ENCODE measurements around the gene PYGL. TPM values are rescaled to one million over a fixed set of nuclear protein-coding genes. Genes with fewer than 3 reads are reported as not detected.
"Not testable (repeated sequence)": the region's sequence is repeated elsewhere in the genome, so short reads cannot be mapped to it uniquely, and the experiment has no call there.

The PYGL gene
- total RNA-seq, 1 experiment from 2014 or later: 32.5 TPM

DNA sequence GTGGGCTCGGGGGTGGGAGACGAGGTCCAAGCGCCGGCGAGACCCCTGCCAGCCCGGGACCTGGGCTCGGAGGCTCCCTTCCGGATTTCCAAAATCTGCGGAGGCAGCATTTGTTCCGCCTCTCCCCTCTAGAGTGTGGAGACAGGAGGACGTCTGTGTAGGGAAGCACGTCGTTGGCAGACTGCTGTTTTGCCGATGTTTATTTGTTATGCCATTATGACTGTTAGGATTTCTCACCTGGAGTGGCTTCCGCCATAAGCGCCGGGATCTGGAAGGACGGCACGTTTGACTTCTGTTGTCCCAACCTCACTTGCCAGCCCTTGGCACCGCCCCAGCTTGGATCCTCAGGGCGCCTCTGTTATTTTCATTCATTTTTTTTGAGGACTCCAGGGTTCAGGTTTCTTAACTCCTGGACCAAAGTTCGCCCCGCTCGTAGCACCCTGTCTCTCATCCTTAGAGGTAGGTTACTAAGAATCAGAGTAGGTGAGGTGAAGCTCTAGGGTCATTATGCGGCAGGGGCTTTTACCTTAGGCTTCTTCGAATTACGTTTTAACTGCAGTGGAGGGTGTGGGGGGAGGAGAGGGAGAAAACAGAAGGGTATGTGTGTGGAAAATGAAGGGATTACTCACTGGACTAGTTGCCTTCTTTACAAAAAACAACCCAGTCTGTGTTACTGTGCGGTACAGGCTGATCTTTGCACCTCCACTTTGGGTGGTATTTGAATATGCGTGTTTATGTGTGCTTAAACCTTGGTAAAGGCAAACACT, 547 bp upstream of the PYGL start:
- Histone ChIP-seq H3K36me3 (no peaks in the 10 kb centered on the region), H3K4me3 (peak overlapping the region; percentile 67), H3K4me1 (replicated peaks) (peaks cover 11% of the 10 kb centered on the region), H3K9me3 (replicated peaks) (no peaks in the 10 kb centered on the region), H3K27me3 (replicated peaks) (no peaks in the 10 kb centered on the region), H3K27ac (peak overlapping the region; percentile 48)
- peak; percentile 49 to 65 for DNase-seq (ENCODE audit: low read depth in 1 of 2, low spot score in 2 of 2)

DNA sequence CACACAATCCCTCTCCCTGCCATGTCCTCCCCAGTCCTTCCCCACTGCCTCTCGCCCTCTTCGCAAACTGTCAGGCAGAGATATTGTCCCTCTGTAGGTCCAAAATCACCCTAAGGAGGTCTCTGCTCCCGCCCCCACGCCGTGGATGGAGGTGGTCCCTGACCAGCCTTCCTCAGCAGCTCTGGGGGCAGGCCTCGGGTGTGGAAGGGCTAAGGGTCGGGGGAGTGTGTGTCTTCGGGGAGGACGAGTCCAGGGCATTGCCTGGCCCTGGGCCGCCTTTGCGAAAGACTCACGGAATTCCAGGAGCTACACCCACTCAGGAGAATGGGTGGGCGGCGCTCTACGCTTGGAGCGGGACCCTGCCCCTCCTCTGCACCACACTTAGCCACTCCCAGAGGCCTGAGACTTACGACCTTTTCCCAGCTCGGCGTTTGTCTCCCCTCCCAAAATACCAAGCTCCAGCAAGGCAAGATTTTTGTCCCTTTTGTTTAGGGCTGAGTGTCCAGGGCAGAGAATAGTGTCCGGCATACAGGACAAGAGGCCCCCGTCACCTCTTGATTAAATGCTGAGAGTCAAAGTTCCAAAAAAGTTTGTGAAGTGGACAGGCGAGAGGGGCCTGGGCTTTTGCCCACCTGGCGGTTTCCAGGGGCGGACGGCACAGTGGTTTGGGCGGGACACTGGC, 881 bp downstream of the PYGL start:
- Histone ChIP-seq H3K9me3 (replicated peaks) (no peaks in the 10 kb centered on the region), H3K27ac (no peak overlapping the region), H3K4me3 (peak overlapping the region; percentile 67), H3K27me3 (replicated peaks) (no peaks in the 10 kb centered on the region), H3K4me1 (replicated peaks) (peaks cover 11% of the 10 kb centered on the region), H3K36me3 (no peaks in the 10 kb centered on the region)
- DNase-seq (ENCODE audit: low read depth in 1 of 2, low spot score in 2 of 2): no peak

DNA sequence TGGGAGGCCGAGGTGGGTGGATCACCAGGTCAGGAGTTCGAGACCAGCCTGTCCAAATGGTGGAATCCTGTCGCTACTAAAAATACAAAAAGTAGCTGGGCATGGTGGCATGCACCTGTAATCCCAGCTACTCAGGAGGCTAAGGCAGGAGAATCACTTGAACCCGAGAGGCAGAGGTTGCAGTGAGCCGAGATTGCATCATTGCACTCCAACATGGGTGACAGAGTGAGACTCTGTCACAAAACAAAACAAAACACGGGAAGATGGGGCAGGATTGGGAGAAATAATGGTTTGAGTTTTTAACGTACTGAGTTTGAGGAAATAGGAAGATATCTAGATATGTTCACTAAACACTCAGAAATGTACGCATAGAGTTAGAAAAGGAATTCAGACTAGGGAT, 2.6 kb downstream of the PYGL start:
- not testable (repeated sequence) for H3K27ac ChIP-seq; H3K4me3 ChIP-seq; H3K36me3 ChIP-seq; DNase-seq (ENCODE audit: low read depth in 1 of 2, low spot score in 2 of 2); H3K9me3 ChIP-seq (replicated peaks); H3K27me3 ChIP-seq (replicated peaks)
- peaks cover 11% of the 10 kb centered on the region for H3K4me1 ChIP-seq (replicated peaks)

DNA sequence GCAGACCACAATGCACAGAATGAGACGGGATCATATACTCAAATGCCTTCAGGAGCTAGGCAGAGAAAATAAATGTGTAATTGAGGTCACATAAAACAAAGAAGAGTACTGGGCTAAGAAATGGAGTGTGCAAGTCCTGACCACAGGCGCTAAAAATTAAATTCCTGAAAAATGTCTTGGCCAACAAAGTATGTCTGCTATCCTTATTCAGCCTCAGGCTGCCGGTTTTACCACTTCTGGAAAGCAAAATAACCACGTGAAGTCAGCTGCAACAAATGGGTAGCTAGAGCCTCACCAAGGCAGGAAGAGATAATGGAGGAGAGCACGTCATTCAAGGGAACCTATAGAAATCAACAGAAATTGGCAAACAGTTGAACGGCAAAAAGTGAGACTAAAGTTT, 3.1 kb downstream of the PYGL start:
- Histone ChIP-seq H3K4me1 (replicated peaks) (peaks cover 11% of the 10 kb centered on the region), H3K27ac (no peak overlapping the region), H3K4me3 (no peak overlapping the region), H3K27me3 (replicated peaks) (no peaks in the 10 kb centered on the region), H3K9me3 (replicated peaks) (no peaks in the 10 kb centered on the region), H3K36me3 (no peaks in the 10 kb centered on the region)
- no peak for DNase-seq (ENCODE audit: low read depth in 1 of 2, low spot score in 2 of 2)

DNA sequence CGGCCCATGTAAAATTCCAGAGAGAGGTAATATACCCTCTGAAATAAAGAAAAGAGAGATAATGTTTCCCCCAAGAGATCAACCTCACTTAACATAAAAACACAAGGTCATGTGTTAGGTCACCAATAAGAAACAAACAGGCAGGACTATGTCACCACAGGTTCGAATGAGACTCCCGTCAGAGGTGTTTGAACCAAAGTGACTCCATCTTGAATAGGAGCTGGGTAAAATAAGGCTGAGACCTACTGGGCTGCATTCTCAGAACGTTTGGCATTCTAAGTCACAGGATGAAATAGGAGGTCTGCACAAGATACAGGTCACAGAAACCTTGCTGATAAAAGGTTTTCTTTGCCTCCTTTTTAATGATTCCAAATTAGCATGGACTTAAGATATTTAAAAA, 6.5 kb downstream of the PYGL start:
- H3K4me1 ChIP-seq (replicated peaks): no peaks in the 10 kb centered on the region
- H3K27ac ChIP-seq: no peak overlapping the region
- H3K36me3 ChIP-seq: peaks cover 6% of the 10 kb centered on the region
- no peaks in the 10 kb centered on the region for H3K9me3 ChIP-seq (replicated peaks)
- DNase-seq (ENCODE audit: low read depth in 1 of 2, low spot score in 2 of 2): no peak
- H3K27me3 ChIP-seq (replicated peaks): no peaks in the 10 kb centered on the region
- H3K4me3 ChIP-seq: no peak overlapping the region

DNA sequence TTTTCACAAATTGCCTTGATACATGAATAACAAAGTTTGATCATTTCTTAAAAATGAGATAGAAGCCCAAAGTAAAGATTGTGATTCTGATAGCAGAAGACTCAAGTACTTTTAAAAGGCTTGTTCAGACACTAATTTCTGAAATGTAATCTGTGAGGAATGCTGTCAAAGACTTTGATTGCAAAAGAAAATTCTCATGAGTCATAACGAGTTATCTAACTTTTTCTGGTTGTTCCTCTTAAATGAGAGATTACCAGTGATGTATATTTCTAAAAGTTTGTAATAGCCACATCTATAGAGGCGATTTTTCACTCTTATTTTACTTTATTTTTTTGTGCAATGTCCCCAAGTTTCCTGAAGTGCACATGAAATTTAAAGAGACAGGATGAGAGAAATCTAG, 7.0 kb downstream of the PYGL start:
- peaks cover 6% of the 10 kb centered on the region for H3K36me3 ChIP-seq
- H3K4me1 ChIP-seq (replicated peaks): no peaks in the 10 kb centered on the region
- H3K27ac ChIP-seq: no peak overlapping the region
- H3K27me3 ChIP-seq (replicated peaks): no peaks in the 10 kb centered on the region
- no peak overlapping the region for H3K4me3 ChIP-seq
- no peak for DNase-seq (ENCODE audit: low read depth in 1 of 2, low spot score in 2 of 2)
- no peaks in the 10 kb centered on the region for H3K9me3 ChIP-seq (replicated peaks)

DNA sequence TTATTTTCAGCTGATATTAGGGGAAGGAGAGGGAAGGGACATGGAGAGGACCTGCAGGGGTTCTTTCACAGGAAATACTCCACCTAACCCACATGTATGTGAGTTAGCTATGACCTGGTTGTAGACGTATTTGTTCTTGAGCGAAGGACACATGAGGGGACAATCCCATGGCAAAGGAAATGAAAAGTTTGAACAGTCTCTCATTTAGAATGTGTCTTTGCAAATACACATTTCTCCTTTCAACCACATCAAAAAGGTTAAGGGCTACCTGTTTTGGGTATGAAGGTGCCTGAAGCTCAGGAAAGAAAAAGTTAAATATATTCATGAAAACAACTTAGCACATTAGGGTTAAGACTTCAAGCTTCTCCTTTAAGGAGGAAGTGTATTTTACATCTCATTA, 7.4 kb downstream of the PYGL start:
- DNase-seq (ENCODE audit: low read depth in 1 of 2, low spot score in 2 of 2): no peak
- Histone ChIP-seq H3K27ac (no peak overlapping the region), H3K27me3 (replicated peaks) (no peaks in the 10 kb centered on the region)

DNA sequence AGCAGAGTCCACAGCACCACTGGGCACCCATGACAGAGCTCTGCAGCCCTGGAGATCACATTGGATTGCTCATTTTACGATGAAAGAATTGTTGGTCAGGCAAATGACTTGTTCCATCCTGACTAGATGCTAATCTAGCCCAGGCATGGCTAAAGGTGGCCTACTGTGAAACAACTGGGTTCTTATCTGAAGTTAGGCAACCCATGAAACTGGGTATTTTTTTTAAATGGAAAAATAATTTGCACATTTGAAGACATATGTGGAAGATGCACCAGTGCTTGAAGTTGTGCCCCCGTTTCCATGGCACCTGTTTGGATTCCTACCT, 8.3 kb downstream of the PYGL start:
- DNase-seq (ENCODE audit: low read depth in 1 of 2, low spot score in 2 of 2): no peak
- Histone ChIP-seq H3K4me3 (no peak overlapping the region), H3K9me3 (replicated peaks) (no peaks in the 10 kb centered on the region), H3K36me3 (peaks cover 9% of the 10 kb centered on the region), H3K27ac (no peak overlapping the region), H3K27me3 (replicated peaks) (no peaks in the 10 kb centered on the region), H3K4me1 (replicated peaks) (no peaks in the 10 kb centered on the region)

More for the DNA sequence above, 7.4 kb downstream of the PYGL start:
- no peaks in the 10 kb centered on the region for H3K4me1 ChIP-seq (replicated peaks)
- no peak overlapping the region for H3K4me3 ChIP-seq
- peaks cover 6% of the 10 kb centered on the region for H3K36me3 ChIP-seq
- H3K9me3 ChIP-seq (replicated peaks): no peaks in the 10 kb centered on the region

DNA sequence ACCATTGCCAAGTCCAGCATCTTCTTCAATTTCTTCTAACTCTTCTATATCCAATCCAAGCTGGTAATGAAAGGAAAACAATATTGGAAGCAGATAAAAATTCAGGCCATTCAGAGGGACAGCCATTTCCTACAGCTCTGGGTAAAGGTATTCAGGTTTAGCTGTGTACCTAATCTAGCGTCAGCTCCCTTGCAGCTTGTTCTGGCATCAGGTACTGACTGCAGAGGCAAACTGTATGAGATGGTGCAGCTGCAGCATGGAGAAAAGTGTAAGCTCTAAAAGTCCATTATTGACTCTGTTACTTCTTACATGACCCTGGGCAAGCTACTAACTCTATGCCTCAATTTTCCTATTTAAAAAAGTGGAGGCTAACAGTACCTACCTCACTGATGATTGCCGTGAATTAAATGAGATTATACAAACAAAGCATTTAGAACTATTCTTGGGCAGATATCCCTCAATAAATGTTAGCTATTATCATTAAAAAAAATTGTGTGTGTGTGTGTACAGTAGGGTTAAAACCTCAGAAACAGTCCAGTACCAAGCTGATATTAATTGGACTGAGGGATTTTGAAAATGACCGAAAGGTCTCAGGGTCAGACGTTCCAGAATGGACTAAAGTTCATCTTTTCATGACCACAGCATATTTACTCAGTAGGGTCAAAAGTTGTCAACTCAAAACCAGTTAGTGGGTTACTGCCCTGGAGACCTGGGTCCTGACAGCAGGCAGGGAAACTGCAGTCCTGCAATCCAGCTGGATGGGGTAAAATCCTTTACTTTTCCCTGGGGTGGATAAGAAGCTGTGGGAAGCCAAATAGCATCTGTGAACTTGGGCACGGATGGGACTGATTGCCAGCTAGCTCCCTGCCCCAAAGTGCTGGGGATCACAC, 8.9 kb downstream of the PYGL start:
- H3K36me3 ChIP-seq: peaks cover 11% of the 10 kb centered on the region
- no peaks in the 10 kb centered on the region for H3K4me1 ChIP-seq (replicated peaks)
- H3K27me3 ChIP-seq (replicated peaks): no peaks in the 10 kb centered on the region
- H3K4me3 ChIP-seq: no peak overlapping the region
- DNase-seq (ENCODE audit: low read depth in 1 of 2, low spot score in 2 of 2): no peak
- no peak overlapping the region for H3K27ac ChIP-seq
- H3K9me3 ChIP-seq (replicated peaks): no peaks in the 10 kb centered on the region

DNA sequence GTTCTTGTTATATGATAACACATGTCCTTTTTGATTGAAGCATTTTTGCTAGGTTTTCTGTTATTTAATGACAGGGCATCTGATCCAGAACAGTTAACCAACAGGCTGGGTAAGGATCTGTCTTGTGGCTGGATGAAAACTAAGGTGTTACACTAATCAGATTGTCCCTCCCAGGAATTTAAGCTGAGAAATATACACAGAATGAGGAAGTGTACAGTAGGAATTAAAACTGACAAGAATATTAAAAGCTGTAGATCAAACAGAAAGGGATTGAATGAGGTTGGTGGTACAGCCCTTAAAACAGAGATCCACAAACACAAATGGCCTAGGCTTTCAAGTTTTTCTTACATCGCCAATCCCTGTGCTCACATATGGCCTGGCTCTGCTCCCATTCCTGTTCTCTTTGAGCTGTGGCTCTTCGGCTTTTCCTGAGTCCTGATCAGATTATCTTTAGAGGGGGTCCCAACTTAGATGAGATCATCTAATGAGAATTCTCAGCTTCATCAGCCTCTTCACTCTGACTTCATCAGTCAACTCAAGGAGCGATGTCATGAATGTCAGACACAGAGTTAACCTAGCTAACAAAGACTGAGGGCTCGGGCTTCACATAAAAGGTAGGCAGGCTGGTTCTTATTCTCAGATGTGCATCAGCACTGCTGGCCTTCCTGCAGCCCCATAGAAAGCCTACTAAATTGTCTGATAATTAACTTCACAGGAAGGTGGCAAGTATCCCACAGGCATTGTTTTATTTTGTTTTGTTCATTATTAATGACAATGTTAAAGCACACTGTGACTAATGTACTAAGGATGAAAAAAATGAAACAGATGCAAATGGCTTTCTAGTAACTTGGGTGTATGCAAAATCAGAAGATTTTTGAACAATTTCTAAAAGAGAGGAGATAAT, 11.4 kb downstream of the PYGL start:
- H3K9me3 ChIP-seq (replicated peaks): no peaks in the 10 kb centered on the region
- no peaks in the 10 kb centered on the region for H3K4me1 ChIP-seq (replicated peaks)
- H3K36me3 ChIP-seq: peaks cover 14% of the 10 kb centered on the region

DNA sequence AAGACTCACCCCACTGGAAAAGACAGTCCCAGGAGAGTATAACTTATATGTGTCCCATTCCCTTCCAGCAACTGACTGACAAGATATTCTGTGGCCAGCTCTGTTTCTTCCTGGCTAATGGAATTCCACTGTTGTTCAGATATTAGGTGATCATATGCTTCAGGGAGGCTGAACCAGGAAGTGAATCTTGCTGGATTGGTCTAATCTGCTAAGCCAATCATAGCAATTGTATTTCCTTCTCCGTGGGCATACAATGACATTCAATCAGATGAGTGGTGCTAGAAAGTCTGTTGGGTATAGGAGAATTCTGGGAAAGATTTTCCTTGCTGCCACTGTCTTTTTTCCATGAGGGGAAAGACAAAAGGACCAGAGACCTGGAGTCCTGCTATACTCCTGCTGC, 12.1 kb downstream of the PYGL start:
- Histone ChIP-seq H3K27ac (no peak overlapping the region), H3K27me3 (replicated peaks) (no peaks in the 10 kb centered on the region), H3K36me3 (peaks cover 14% of the 10 kb centered on the region), H3K9me3 (replicated peaks) (no peaks in the 10 kb centered on the region), H3K4me3 (no peak overlapping the region), H3K4me1 (replicated peaks) (no peaks in the 10 kb centered on the region)
- DNase-seq (ENCODE audit: low read depth in 1 of 2, low spot score in 2 of 2): no peak

More for the DNA sequence above, 11.4 kb downstream of the PYGL start:
- Histone ChIP-seq H3K27me3 (replicated peaks) (no peaks in the 10 kb centered on the region), H3K4me3 (no peak overlapping the region), H3K27ac (no peak overlapping the region)
- no peak for DNase-seq (ENCODE audit: low read depth in 1 of 2, low spot score in 2 of 2)

DNA sequence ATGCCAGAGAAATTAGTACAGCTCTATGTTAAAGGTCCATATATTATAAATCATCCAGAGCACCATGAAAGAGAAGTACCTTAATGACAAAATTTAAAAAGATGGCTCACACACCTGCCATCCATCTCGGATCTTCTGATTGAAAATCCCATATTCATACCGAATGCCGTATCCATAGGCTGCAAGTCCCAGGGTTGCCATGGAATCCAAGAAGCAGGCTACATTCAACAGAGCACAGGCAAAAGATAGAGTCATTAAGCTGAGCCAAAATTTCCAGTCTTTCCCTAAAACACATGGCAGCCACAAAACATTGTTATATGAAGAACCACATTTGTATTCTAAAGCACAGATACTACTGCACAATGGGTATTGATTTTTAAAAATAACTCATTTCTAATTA, 12.7 kb downstream of the PYGL start:
- H3K27ac ChIP-seq: no peak overlapping the region

DNA sequence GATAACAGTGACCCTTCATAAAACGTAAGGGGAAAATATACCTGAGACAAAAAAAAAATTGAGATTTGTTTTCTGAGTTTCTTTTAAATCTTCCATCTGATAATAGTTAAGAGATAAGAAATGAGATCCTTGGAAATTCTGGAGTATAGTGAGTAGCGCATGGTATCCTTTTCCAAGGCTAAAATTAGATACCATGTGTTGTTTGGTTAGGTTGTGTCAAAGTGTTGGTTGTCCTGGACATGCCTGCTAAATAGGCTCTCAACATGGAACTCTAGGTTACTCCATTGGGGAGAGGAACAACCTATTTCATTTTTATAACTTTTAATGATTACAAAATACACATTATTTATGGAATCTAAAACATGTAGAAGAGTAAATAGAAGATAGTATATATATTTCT, 14.8 kb downstream of the PYGL start:
- no peak overlapping the region for H3K4me3 ChIP-seq
- DNase-seq (ENCODE audit: low read depth in 1 of 2, low spot score in 2 of 2): no peak
- no peak overlapping the region for H3K27ac ChIP-seq
- H3K27me3 ChIP-seq (replicated peaks): no peaks in the 10 kb centered on the region
- H3K9me3 ChIP-seq (replicated peaks): no peaks in the 10 kb centered on the region
- no peaks in the 10 kb centered on the region for H3K4me1 ChIP-seq (replicated peaks)
- peaks cover 8% of the 10 kb centered on the region for H3K36me3 ChIP-seq

More for the DNA sequence above, 12.7 kb downstream of the PYGL start:
- no peak for DNase-seq (ENCODE audit: low read depth in 1 of 2, low spot score in 2 of 2)
- no peaks in the 10 kb centered on the region for H3K4me1 ChIP-seq (replicated peaks)
- no peak overlapping the region for H3K4me3 ChIP-seq
- no peaks in the 10 kb centered on the region for H3K27me3 ChIP-seq (replicated peaks)
- peaks cover 14% of the 10 kb centered on the region for H3K36me3 ChIP-seq
- H3K9me3 ChIP-seq (replicated peaks): no peaks in the 10 kb centered on the region
